HG02642 (cell line): ENCODE measurements around the gene PCNT.
"Not testable (repeated sequence)": the region's sequence is repeated elsewhere in the genome, so short reads cannot be mapped to it uniquely, and the experiment has no call there.

ENCODE experiments used
- ATAC-seq: cut with Tn5 transposase; IDR thresholded peaks from one replicate; pipeline ENCODE4 v1.9.1; 2021; ENCODE audit warnings: mild to moderate bottlenecking; ENCODE audit not compliant: unreplicated experiment, poor library complexity

PCNT gene

GRCh38 chr21:46421756-46422555 lies 98.0 kb downstream of the PCNT start:
- ATAC-seq = no peak

- no peak for ATAC-seq
Measured at GRCh38 chr21:46422636-46423241, 98.8 kb downstream of the PCNT start.

GRCh38 chr21:46423546-46424038 lies 99.6 kb downstream of the PCNT start:
- no peak for ATAC-seq

- ATAC-seq = no peak
Measured at GRCh38 chr21:46424039-46424591, 100.2 kb downstream of the PCNT start.

- no peak for ATAC-seq
Measured at GRCh38 chr21:46424621-46425020, 100.7 kb downstream of the PCNT start.

GRCh38 chr21:46425041-46425440 lies 101.1 kb downstream of the PCNT start:
- ATAC-seq = no peak

GRCh38 chr21:46425571-46425970 lies 101.6 kb downstream of the PCNT start:
- ATAC-seq = no peak

- no peak for ATAC-seq
Measured at GRCh38 chr21:46426313-46427046, 102.5 kb downstream of the PCNT start.

- no peak for ATAC-seq
Measured at GRCh38 chr21:46427516-46427915, 103.6 kb downstream of the PCNT start.

GRCh38 chr21:46428286-46428685 lies 104.3 kb downstream of the PCNT start:
- ATAC-seq = no peak

GRCh38 chr21:46428987-46429710 lies 105.2 kb downstream of the PCNT start:
- no peak for ATAC-seq

- no peak for ATAC-seq
Measured at GRCh38 chr21:46429754-46430681, 106.1 kb downstream of the PCNT start.

- no peak for ATAC-seq
Measured at GRCh38 chr21:46431448-46431847, 107.5 kb downstream of the PCNT start.

- ATAC-seq = no peak
Measured at GRCh38 chr21:46431884-46432488, 108.0 kb downstream of the PCNT start.

GRCh38 chr21:46433116-46433515 lies 109.2 kb downstream of the PCNT start:
- ATAC-seq = not testable (repeated sequence)

- no peak for ATAC-seq
Measured at GRCh38 chr21:46434322-46434958, 110.5 kb downstream of the PCNT start.

- no peak for ATAC-seq
Measured at GRCh38 chr21:46435786-46436227, 111.9 kb downstream of the PCNT start.

GRCh38 chr21:46436621-46437020 lies 112.7 kb downstream of the PCNT start:
- no peak for ATAC-seq
